ENCODE results near the gene TMEM125. TPM values are rescaled to one million over a fixed set of nuclear protein-coding genes. Genes with fewer than 3 reads are reported as not detected.

The TMEM125 gene
- total RNA-seq, 1 experiment from 2014 or later: 24.4 TPM

GRCh38 chr1:43308635-43309404 lies 39.0 kb downstream of the TMEM125 start:
- TF ChIP-seq, protein P1, sequence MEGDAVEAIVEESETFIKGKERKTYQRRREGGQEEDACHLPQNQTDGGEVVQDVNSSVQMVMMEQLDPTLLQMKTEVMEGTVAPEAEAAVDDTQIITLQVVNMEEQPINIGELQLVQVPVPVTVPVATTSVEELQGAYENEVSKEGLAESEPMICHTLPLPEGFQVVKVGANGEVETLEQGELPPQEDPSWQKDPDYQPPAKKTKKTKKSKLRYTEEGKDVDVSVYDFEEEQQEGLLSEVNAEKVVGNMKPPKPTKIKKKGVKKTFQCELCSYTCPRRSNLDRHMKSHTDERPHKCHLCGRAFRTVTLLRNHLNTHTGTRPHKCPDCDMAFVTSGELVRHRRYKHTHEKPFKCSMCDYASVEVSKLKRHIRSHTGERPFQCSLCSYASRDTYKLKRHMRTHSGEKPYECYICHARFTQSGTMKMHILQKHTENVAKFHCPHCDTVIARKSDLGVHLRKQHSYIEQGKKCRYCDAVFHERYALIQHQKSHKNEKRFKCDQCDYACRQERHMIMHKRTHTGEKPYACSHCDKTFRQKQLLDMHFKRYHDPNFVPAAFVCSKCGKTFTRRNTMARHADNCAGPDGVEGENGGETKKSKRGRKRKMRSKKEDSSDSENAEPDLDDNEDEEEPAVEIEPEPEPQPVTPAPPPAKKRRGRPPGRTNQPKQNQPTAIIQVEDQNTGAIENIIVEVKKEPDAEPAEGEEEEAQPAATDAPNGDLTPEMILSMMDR (IDR thresholded peaks at IDR 0.05; ENCODE audit: unreplicated experiment): no peak
- DNase-seq: no peak
- Mint-ChIP-seq H3K36me3 (ENCODE audit: insufficient read depth, unreplicated experiment) (peaks cover 5% of the 10 kb centered on the region), H3K9me3 (ENCODE audit: low read depth, unreplicated experiment) (no peaks in the 10 kb centered on the region), H3K27me3 (ENCODE audit: unreplicated experiment) (peaks cover 52% of the 10 kb centered on the region), H3K4me1 (ENCODE audit: low read depth, unreplicated experiment) (no peaks in the 10 kb centered on the region), H3K4me3 (ENCODE audit: low read depth, unreplicated experiment) (no peak overlapping the region), H3K27ac (ENCODE audit: unreplicated experiment) (no peak overlapping the region)
- no TSS peak for BruUV-seq (replicated peaks)
- intact Hi-C loops (cut with micrococcal nuclease; ENCODE audit: unreplicated experiment): no loop called here
- CTCF ChIA-PET: no interaction called here

DNA sequence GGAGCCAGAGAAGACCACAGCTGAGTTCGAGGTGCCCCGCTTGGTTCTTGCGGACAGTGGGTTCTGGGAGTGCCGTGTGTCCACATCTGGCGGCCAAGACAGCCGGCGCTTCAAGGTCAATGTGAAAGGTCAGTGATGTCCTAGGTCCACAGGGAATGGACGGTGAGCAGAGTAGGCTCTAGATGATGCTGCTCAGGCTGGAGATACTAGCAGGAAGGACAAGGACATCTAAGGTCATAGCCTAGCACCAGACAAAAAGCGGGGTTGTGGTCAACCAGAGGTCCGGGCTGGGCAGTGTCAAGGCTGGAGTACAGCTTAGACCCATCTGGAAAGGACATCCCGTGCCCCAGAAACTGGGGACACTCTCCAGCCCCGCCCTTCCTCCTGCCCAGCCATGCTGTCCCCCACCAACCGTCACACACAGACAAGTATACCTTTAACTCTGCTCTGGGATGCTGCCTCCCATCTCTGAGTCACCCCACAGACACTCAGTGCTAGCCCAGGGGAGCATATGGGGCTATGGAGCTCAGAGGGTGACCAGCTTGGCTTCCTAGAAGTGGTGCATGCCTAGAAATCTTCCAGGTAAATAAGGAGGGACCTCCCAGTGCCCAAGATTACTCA lies 39.7 kb downstream of the TMEM125 start:
- H3K9me3 Mint-ChIP-seq (ENCODE audit: low read depth, unreplicated experiment): no peaks in the 10 kb centered on the region
- H3K4me1 Mint-ChIP-seq (ENCODE audit: low read depth, unreplicated experiment): no peaks in the 10 kb centered on the region
- peaks cover 5% of the 10 kb centered on the region for H3K36me3 Mint-ChIP-seq (ENCODE audit: insufficient read depth, unreplicated experiment)
- H3K27me3 Mint-ChIP-seq (ENCODE audit: unreplicated experiment): peaks cover 45% of the 10 kb centered on the region
- BruUV-seq (replicated peaks): no TSS peak
- CTCF ChIA-PET: interaction anchor here (0.8 kb wide), 1 partner anchor 32 kb away, joined by 3 read pairs; no protein-coding TSS in a partner anchor
- DNase-seq: no peak
- no peak overlapping the region for H3K27ac Mint-ChIP-seq (ENCODE audit: unreplicated experiment)
- intact Hi-C loops (cut with micrococcal nuclease; ENCODE audit: unreplicated experiment): no loop called here
- TF ChIP-seq, protein P1 (IDR thresholded peaks at IDR 0.05; ENCODE audit: unreplicated experiment): no peak
- no peak overlapping the region for H3K4me3 Mint-ChIP-seq (ENCODE audit: low read depth, unreplicated experiment)

- no peak overlapping the region for H3K27ac Mint-ChIP-seq (ENCODE audit: unreplicated experiment)
- intact Hi-C loops (cut with micrococcal nuclease; ENCODE audit: unreplicated experiment): no loop called here
Observed at GRCh38 chr1:43311521-43311920, 41.7 kb downstream of the TMEM125 start.

DNA sequence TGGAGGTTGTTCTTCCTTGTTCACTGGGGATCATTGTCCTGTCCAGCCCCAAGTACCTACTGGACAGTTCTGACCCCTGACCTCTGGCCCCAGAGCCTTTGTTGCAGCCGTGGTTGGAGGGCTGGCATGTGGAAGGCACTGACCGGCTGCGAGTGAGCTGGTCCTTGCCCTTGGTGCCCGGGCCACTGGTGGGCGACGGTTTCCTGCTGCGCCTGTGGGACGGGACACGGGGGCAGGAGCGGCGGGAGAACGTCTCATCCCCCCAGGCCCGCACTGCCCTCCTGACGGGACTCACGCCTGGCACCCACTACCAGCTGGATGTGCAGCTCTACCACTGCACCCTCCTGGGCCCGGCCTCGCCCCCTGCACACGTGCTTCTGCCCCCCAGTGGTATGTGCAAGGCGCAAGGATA lies 42.4 kb downstream of the TMEM125 start:
- intact Hi-C loops (cut with micrococcal nuclease; ENCODE audit: unreplicated experiment): no loop called here
- no peak overlapping the region for H3K27ac Mint-ChIP-seq (ENCODE audit: unreplicated experiment)
- no peak overlapping the region for H3K4me3 Mint-ChIP-seq (ENCODE audit: low read depth, unreplicated experiment)
- BruUV-seq (replicated peaks): no TSS peak
- H3K4me1 Mint-ChIP-seq (ENCODE audit: low read depth, unreplicated experiment): no peaks in the 10 kb centered on the region
- DNase-seq: no peak
- H3K27me3 Mint-ChIP-seq (ENCODE audit: unreplicated experiment): peaks cover 37% of the 10 kb centered on the region
- H3K36me3 Mint-ChIP-seq (ENCODE audit: insufficient read depth, unreplicated experiment): peaks cover 5% of the 10 kb centered on the region
- CTCF ChIA-PET: interaction anchor here (0.7 kb wide), 1 partner anchor 363 kb away, joined by 3 read pairs; no protein-coding TSS in a partner anchor
- TF ChIP-seq, protein P1 (IDR thresholded peaks at IDR 0.05; ENCODE audit: unreplicated experiment): no peak
- H3K9me3 Mint-ChIP-seq (ENCODE audit: low read depth, unreplicated experiment): no peaks in the 10 kb centered on the region

More at GRCh38 chr1:43311521-43311920, 41.7 kb downstream of the TMEM125 start:
- Mint-ChIP-seq H3K27me3 (ENCODE audit: unreplicated experiment) (peaks cover 33% of the 10 kb centered on the region), H3K4me3 (ENCODE audit: low read depth, unreplicated experiment) (no peak overlapping the region), H3K4me1 (ENCODE audit: low read depth, unreplicated experiment) (no peaks in the 10 kb centered on the region), H3K9me3 (ENCODE audit: low read depth, unreplicated experiment) (no peaks in the 10 kb centered on the region), H3K36me3 (ENCODE audit: insufficient read depth, unreplicated experiment) (peaks cover 5% of the 10 kb centered on the region)
- no peak for DNase-seq
- CTCF ChIA-PET: interaction anchor here (0.7 kb wide), 1 partner anchor 362 kb away, joined by 3 read pairs; no protein-coding TSS in a partner anchor
- TF ChIP-seq, protein P1 (IDR thresholded peaks at IDR 0.05; ENCODE audit: unreplicated experiment): no peak
- BruUV-seq (replicated peaks): no TSS peak

Data from Calu3 (cell line).